Lower lobe of right lung (tissue), 2 donors: ENCODE measurements around the gene NOL6. TPM values are rescaled to one million over a fixed set of nuclear protein-coding genes. Genes with fewer than 3 reads are reported as not detected.

ENCODE experiments used
- ATAC-seq, 2 donors: fragments of 200-7000 bp; cut with Tn5 transposase; one replicate each; pipeline ENCODE4 v1.9.1; 2020 to 2022; ENCODE audit warnings: mild to moderate bottlenecking in 2 of 2, moderate library complexity in 2 of 2
- DNase-seq: peaks from one replicate; pipeline ENCODE4 v3.0.0-alpha.2; 2020
- H3K27ac ChIP-seq: fragments of 200-600 bp; one replicate; pipeline ENCODE4 v1.8.0; 2022
- H3K27me3 ChIP-seq: fragments of 200-600 bp; one replicate; pipeline ENCODE4 v1.8.0; 2022; ENCODE audit warnings: low read depth
- H3K36me3 ChIP-seq: fragments of 200-600 bp; one replicate; pipeline ENCODE4 v1.8.0; 2022; ENCODE audit warnings: mild to moderate bottlenecking
- H3K4me1 ChIP-seq: fragments of 200-600 bp; one replicate; pipeline ENCODE4 v1.8.0; 2022
- H3K4me3 ChIP-seq: fragments of 200-600 bp; one replicate; pipeline ENCODE4 v1.8.0; 2022; ENCODE audit warnings: mild to moderate bottlenecking
- H3K9me3 ChIP-seq: fragments of 200-600 bp; one replicate; pipeline ENCODE4 v1.8.0; 2022
- CTCF ChIP-seq: fragments of 200-600 bp; IDR thresholded peaks from one replicate; pipeline ENCODE4 v1.8.0; 2022; ENCODE audit warnings: antibody characterized with exemption, mild to moderate bottlenecking
- intact Hi-C: fragments of 100-400 bp; cut with DNase I; formaldehyde crosslinking; loops from one replicate; pipeline ENCODE4 v1.11.0; 2022
- total RNA-seq: library from RNA; stranded (reverse); fragmentation: NEBNext Ultra II Directional; extraction: Animal tissue kit (Norgen Biotek cat#: 25700); gene quantifications from one replicate; pipeline ENCODE4 v1.2.1, GENCODE V29; 2021
- donor health status: DM: no; HTN: yes; CAD: no; lungs with severe emphysema.

NOL6 gene
- total RNA-seq, 1 donor from 2014 or later: 27.6 TPM

GRCh38 chr9:33452828-33453271, 20.9 kb downstream of the NOL6 start:
- Histone ChIP-seq H3K9me3 (no peaks in the 10 kb centered on the region), H3K4me1 (peaks cover 11% of the 10 kb centered on the region), H3K27ac (no peak overlapping the region), H3K4me3 (no peak overlapping the region), H3K36me3 (no peaks in the 10 kb centered on the region), H3K27me3 (no peaks in the 10 kb centered on the region)
- ATAC-seq: peak; percentile 88 to 93
- peak; percentile 73 for TF ChIP-seq CTCF
- peak; percentile 84 for DNase-seq
- intact Hi-C loops: no loop called here

GRCh38 chr9:33450621-33451146, 23.0 kb downstream of the NOL6 start:
- Histone ChIP-seq H3K4me3 (no peak overlapping the region), H3K27me3 (no peaks in the 10 kb centered on the region), H3K27ac (no peak overlapping the region), H3K9me3 (no peaks in the 10 kb centered on the region), H3K4me1 (peaks cover 31% of the 10 kb centered on the region), H3K36me3 (no peaks in the 10 kb centered on the region)
- intact Hi-C loops: no loop called here
- DNase-seq (no peak), ATAC-seq (no peak)
- TF ChIP-seq CTCF: no peak

GRCh38 chr9:33449715-33450114, 24.0 kb downstream of the NOL6 start:
- Histone ChIP-seq H3K27ac (no peak overlapping the region), H3K4me3 (no peak overlapping the region), H3K36me3 (no peaks in the 10 kb centered on the region), H3K4me1 (peaks cover 38% of the 10 kb centered on the region), H3K9me3 (no peaks in the 10 kb centered on the region), H3K27me3 (no peaks in the 10 kb centered on the region)
- TF ChIP-seq CTCF: no peak
- DNase-seq (no peak), ATAC-seq (no peak)
- intact Hi-C loops: no loop called here

- ATAC-seq (no peak), DNase-seq (peak; percentile 55)
- no peak for TF ChIP-seq CTCF
- H3K4me1 ChIP-seq: peaks cover 51% of the 10 kb centered on the region
- no peaks in the 10 kb centered on the region for H3K9me3 ChIP-seq
- peak overlapping the region; percentile 69 for H3K4me3 ChIP-seq
- intact Hi-C loops: no loop called here
- H3K27ac ChIP-seq: peak overlapping the region; percentile 85
- no peaks in the 10 kb centered on the region for H3K27me3 ChIP-seq
- H3K36me3 ChIP-seq: peaks cover 8% of the 10 kb centered on the region
These were observed 25.7 kb downstream of the NOL6 start for GRCh38 chr9:33447799-33448553.

GRCh38 chr9:33446946-33447798, 26.6 kb downstream of the NOL6 start, which contains the start of gene AQP3:
Gene AQP3, minus strand, starts transcription at chr9:33447593. Its CDS starts 63 bp downstream, at chr9:33447530.
- ATAC-seq (peak; percentile 91), DNase-seq (peak; percentile 84)
- no peaks in the 10 kb centered on the region for H3K9me3 ChIP-seq
- peak; percentile 45 for TF ChIP-seq CTCF
- H3K27ac ChIP-seq: peak within 1 kb of the TSS; percentile 85
- H3K4me1 ChIP-seq: peaks cover 51% of the 10 kb centered on the region
- H3K36me3 ChIP-seq: peaks cover 15% of the 10 kb centered on the region
- peak within 1 kb of the TSS; percentile 69 for H3K4me3 ChIP-seq
- H3K27me3 ChIP-seq: no peaks in the 10 kb centered on the region
- intact Hi-C loops: no loop called here
